Glutamatergic neuron (in vitro differentiated cells): ENCODE results near the gene HRH2. TPM values are rescaled to one million over a fixed set of nuclear protein-coding genes. Genes with fewer than 3 reads are reported as not detected.

Experiments
- DNase-seq: peaks from one replicate; pipeline ENCODE4 v3.0.0; 2022
- H3K27ac Mint-ChIP-seq: one replicate; pipeline ENCODE4 v1.8.0; 2020; ENCODE audit warnings: mild to moderate bottlenecking, mixed read lengths, inconsistent platforms; ENCODE audit not compliant: unreplicated experiment
- H3K27me3 Mint-ChIP-seq: one replicate; pipeline ENCODE4 v1.8.0; 2020; ENCODE audit warnings: mild to moderate bottlenecking, moderate library complexity, mixed read lengths, inconsistent platforms; ENCODE audit not compliant: unreplicated experiment
- H3K36me3 Mint-ChIP-seq: one replicate; pipeline ENCODE4 v1.8.0; 2020; ENCODE audit warnings: mild to moderate bottlenecking, mixed read lengths, inconsistent platforms; ENCODE audit not compliant: unreplicated experiment
- H3K4me1 Mint-ChIP-seq: one replicate; pipeline ENCODE4 v1.8.0; 2020; ENCODE audit warnings: mild to moderate bottlenecking, low read depth, mixed read lengths, inconsistent platforms; ENCODE audit not compliant: unreplicated experiment
- H3K4me3 Mint-ChIP-seq: one replicate; pipeline ENCODE4 v1.8.0; 2020; ENCODE audit warnings: mild to moderate bottlenecking, mixed read lengths, inconsistent platforms; ENCODE audit not compliant: unreplicated experiment
- H3K9me3 Mint-ChIP-seq: one replicate; pipeline ENCODE4 v1.8.0; 2020; ENCODE audit warnings: mild to moderate bottlenecking, moderate library complexity, mixed read lengths, inconsistent platforms; ENCODE audit not compliant: unreplicated experiment
- CTCF ChIP-seq: fragments of 200-600 bp; sonication (generic); IDR thresholded peaks from one replicate; pipeline ENCODE4 v1.5.0; 2021; ENCODE audit not compliant: partially characterized antibody, unreplicated experiment
- total RNA-seq: library from RNA; stranded (reverse); fragmentation: NEBNext Ultra II Directional; extraction: Animal tissue kit (Norgen Biotek cat#: 25700); gene quantifications from one replicate; pipeline ENCODE4 v1.2.1, GENCODE V29; 2021; ENCODE audit not compliant: unreplicated experiment

The HRH2 gene
- total RNA-seq, 1 donor from 2014 or later = not detected

DNA sequence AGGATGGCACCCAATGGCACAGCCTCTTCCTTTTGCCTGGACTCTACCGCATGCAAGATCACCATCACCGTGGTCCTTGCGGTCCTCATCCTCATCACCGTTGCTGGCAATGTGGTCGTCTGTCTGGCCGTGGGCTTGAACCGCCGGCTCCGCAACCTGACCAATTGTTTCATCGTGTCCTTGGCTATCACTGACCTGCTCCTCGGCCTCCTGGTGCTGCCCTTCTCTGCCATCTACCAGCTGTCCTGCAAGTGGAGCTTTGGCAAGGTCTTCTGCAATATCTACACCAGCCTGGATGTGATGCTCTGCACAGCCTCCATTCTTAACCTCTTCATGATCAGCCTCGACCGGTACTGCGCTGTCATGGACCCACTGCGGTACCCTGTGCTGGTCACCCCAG is 25.4 kb downstream of the HRH2 start:
- no peak overlapping the region for H3K27ac Mint-ChIP-seq
- peaks cover under 1% of the 10 kb centered on the region for H3K36me3 Mint-ChIP-seq
- H3K27me3 Mint-ChIP-seq = peaks cover 2% of the 10 kb centered on the region
- no peak for DNase-seq
- H3K4me1 Mint-ChIP-seq = no peaks in the 10 kb centered on the region
- no peak overlapping the region for H3K4me3 Mint-ChIP-seq
- TF ChIP-seq CTCF = no peak
- no peaks in the 10 kb centered on the region for H3K9me3 Mint-ChIP-seq

GRCh38 chr5:175683921-175684320 is 26.1 kb downstream of the HRH2 start:
- no peak for TF ChIP-seq CTCF
- Mint-ChIP-seq H3K27ac (no peak overlapping the region), H3K9me3 (no peaks in the 10 kb centered on the region), H3K36me3 (no peaks in the 10 kb centered on the region), H3K4me3 (no peak overlapping the region), H3K27me3 (peaks cover 5% of the 10 kb centered on the region), H3K4me1 (no peaks in the 10 kb centered on the region)
- no peak for DNase-seq

DNA sequence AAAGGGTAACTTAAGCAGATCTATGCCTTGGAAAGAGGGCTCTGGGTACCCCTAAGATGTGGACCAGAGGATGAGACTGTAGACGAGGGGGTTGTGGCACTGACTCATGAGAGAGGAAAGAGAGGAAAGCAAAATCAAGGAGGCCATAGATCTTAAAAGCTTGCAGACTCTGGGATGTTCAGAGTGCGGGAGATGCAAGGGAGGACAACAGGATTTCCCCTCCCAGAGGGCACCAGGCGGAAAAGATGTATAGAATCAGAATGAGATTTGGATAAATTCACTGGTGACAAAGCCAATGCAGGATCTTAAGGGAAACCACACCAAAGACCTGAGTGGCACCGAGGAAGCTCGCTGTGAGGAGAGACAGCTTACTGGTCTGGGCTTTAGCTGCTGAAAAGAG is 27.1 kb downstream of the HRH2 start:
- Mint-ChIP-seq H3K9me3 (no peaks in the 10 kb centered on the region), H3K4me1 (no peaks in the 10 kb centered on the region), H3K36me3 (no peaks in the 10 kb centered on the region), H3K27me3 (peaks cover 6% of the 10 kb centered on the region), H3K4me3 (no peak overlapping the region), H3K27ac (no peak overlapping the region)
- no peak for TF ChIP-seq CTCF
- DNase-seq = no peak

GRCh38 chr5:175685701-175686350 is 28.0 kb downstream of the HRH2 start:
- H3K9me3 Mint-ChIP-seq = no peaks in the 10 kb centered on the region
- H3K4me3 Mint-ChIP-seq = no peak overlapping the region
- H3K36me3 Mint-ChIP-seq = no peaks in the 10 kb centered on the region
- TF ChIP-seq CTCF = no peak
- H3K4me1 Mint-ChIP-seq = no peaks in the 10 kb centered on the region
- H3K27me3 Mint-ChIP-seq = peaks cover 8% of the 10 kb centered on the region
- DNase-seq = no peak
- H3K27ac Mint-ChIP-seq = no peak overlapping the region

DNA sequence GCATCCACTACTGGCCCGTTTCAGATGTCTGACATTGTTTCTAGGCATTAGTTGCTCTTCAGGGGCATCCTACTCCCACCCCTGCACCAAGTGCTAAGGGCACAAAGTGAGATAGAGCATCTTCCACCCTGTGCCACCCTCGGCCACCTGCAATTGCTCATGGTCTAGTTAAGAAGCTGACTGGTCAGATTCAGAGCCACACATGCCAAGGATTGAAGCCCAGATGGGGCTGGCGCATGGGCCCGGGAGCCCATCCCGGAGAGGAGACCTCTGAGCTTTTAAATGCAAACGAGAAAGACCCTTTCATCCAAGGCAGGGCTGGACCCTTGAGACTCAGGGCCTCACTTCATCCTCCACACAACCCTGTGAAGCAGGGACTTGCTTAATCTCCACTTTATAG is 28.5 kb downstream of the HRH2 start:
- Mint-ChIP-seq H3K4me3 (no peak overlapping the region), H3K27ac (no peak overlapping the region), H3K27me3 (peaks cover 8% of the 10 kb centered on the region), H3K4me1 (no peaks in the 10 kb centered on the region), H3K36me3 (no peaks in the 10 kb centered on the region), H3K9me3 (no peaks in the 10 kb centered on the region)
- no peak for DNase-seq
- TF ChIP-seq CTCF = no peak
